Activated T-helper 1 cell treated with anti-CD3 and anti-CD28 coated beads, Interleukin-12 subunit alpha, Interleukin-12 subunit beta, Interleukin-2, Interleukin-4 antibody, amounts not matched to agents 30 ng/mL and 10 ng/mL and 1 ng/mL, durations not matched to agents 14 hours and 24 hours and 36 hours (primary cell): ENCODE measurements around the gene AVL9. TPM values are rescaled to one million over a fixed set of nuclear protein-coding genes. Genes with fewer than 3 reads are reported as not detected.
"Not testable (repeated sequence)": the region's sequence is repeated elsewhere in the genome, so short reads cannot be mapped to it uniquely, and the experiment has no call there.

Experiments used
- DNase-seq: peaks from one replicate; pipeline ENCODE4 v3.0.0; 2021; ENCODE audit warnings: low spot score
- H3K27ac Mint-ChIP-seq: one replicate; pipeline ENCODE4 v1.8.0; 2021; ENCODE audit warnings: mild to moderate bottlenecking, mixed read lengths
- H3K27me3 Mint-ChIP-seq: one replicate; pipeline ENCODE4 v1.8.0; 2022; ENCODE audit warnings: mild to moderate bottlenecking, moderate library complexity, mixed read lengths; ENCODE audit not compliant: insufficient read depth
- H3K36me3 Mint-ChIP-seq: one replicate; pipeline ENCODE4 v1.8.0; 2021; ENCODE audit warnings: low read depth, mixed read lengths
- H3K4me1 Mint-ChIP-seq: one replicate; pipeline ENCODE4 v1.8.0; 2021; ENCODE audit warnings: low read depth, mixed read lengths
- H3K4me3 Mint-ChIP-seq: one replicate; pipeline ENCODE4 v1.8.0; 2021; ENCODE audit warnings: mild to moderate bottlenecking, moderate library complexity, mixed read lengths
- H3K9me3 Mint-ChIP-seq: one replicate; pipeline ENCODE4 v1.8.0; 2021; ENCODE audit warnings: mixed read lengths
- intact Hi-C: fragments of 100-400 bp; cut with micrococcal nuclease; formaldehyde crosslinking; loops from one replicate; pipeline ENCODE4 v1.15.1; 2024
- total RNA-seq: library from RNA; stranded (reverse); gene quantifications from 2 replicates; pipeline ENCODE4 v1.2.3, GENCODE V29; 2022

Gene AVL9
- total RNA-seq, 1 donor from 2014 or later: 50.6 TPM

DNA sequence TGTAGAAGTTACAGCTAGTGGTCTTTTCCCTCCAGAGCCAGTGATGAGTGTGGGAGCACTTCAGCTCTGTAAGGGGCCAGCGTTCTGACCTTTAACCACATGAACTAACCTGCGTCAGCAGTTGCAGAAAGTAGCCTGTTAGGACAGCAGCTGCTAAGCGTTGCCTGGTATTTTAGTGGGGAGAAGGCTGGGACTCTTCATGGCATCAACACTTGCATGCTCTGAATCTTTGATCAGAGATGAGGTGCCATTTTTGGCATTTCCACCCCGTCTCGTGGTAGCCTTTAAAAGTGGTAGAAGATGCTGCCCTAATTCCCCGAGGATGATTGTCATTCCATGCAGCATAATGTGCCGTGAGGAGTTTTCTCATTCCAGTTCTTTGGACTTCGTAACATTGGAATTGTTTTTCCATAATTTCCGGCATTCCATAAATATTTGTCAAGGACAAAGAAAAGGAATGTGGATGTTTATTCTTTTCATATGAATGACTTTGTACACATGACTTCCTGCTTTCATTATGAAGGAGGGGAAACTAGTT lies 92.2 kb downstream of the AVL9 start:
- H3K4me1 Mint-ChIP-seq: peaks cover 26% of the 10 kb centered on the region
- DNase-seq: no peak
- peaks cover 23% of the 10 kb centered on the region for H3K36me3 Mint-ChIP-seq
- peak overlapping the region; percentile 40 for H3K27ac Mint-ChIP-seq
- H3K27me3 Mint-ChIP-seq: no peaks in the 10 kb centered on the region
- H3K4me3 Mint-ChIP-seq: no peak overlapping the region
- no peaks in the 10 kb centered on the region for H3K9me3 Mint-ChIP-seq
- intact Hi-C loops: no loop called here

DNA sequence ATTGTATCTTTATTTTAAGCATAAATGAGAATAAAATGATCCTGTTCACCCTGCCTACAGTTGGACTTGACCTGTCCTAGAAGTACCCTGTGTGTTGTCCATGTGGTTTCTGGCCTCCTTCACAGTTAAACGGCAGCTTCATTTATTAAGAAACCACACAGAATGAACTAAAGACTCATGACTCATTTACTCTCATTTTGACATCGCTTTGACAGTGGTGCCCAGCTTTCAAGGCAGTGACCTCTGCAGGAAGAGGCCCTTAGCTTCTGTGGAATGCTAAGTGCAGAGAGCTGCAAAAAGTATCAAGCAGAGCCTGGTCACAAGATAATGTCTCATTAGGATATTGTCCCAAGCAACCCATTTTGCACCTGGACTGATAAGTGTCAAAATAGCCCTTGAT lies 93.4 kb downstream of the AVL9 start:
- H3K27me3 Mint-ChIP-seq: no peaks in the 10 kb centered on the region
- no peak for DNase-seq
- peak overlapping the region; percentile 30 for H3K4me3 Mint-ChIP-seq
- H3K36me3 Mint-ChIP-seq: peaks cover 16% of the 10 kb centered on the region
- peaks cover 26% of the 10 kb centered on the region for H3K4me1 Mint-ChIP-seq
- H3K27ac Mint-ChIP-seq: peak overlapping the region; percentile 71
- intact Hi-C loops: loop anchor here (1.0 kb wide), 1 partner anchor 93 kb away; the partner anchor contains the start of gene AVL9
- no peaks in the 10 kb centered on the region for H3K9me3 Mint-ChIP-seq

DNA sequence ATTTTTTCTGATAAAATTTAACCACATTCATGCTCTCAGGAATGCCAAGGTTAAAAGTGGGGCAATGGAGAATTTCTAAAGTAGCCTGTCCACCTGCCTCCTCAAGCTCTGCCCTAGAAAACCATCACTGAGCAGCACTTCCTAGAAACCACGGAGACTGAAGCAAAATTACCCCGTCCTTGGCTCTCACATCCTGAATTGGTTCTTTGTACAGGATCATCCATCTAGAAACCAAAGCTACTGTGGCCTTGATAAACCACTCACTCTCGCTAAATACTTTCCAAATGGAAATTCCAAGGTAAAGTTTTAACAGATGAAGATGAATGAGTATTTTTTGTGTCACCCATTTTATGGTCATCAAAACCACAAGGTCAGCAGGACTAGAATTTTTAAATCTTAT lies 96.6 kb downstream of the AVL9 start:
- Mint-ChIP-seq H3K27me3 (no peaks in the 10 kb centered on the region), H3K4me1 (peaks cover 22% of the 10 kb centered on the region), H3K9me3 (no peaks in the 10 kb centered on the region), H3K27ac (no peak overlapping the region), H3K4me3 (no peak overlapping the region), H3K36me3 (peaks cover 8% of the 10 kb centered on the region)
- intact Hi-C loops: no loop called here
- DNase-seq: no peak

DNA sequence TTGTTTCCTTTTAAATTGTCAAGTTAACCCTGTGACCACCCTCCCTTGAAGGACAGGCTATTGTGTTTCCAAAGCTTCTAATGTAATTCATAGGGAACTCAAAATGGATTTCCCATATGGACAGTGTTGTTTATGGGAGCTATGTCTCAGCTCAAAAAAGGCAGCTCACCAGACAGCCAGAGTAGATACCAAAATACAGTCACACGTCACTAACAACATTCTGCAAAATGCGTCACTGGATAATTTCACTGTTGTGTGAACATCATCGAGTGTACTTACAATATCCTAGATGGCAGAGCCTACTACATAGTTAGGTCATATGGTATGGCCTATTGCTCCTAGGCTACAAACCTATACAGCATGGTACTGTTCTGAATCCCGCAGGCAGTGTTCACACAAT lies 97.4 kb downstream of the AVL9 start:
- Mint-ChIP-seq H3K9me3 (no peaks in the 10 kb centered on the region), H3K36me3 (peaks cover 1% of the 10 kb centered on the region), H3K4me3 (no peak overlapping the region), H3K27me3 (no peaks in the 10 kb centered on the region), H3K27ac (no peak overlapping the region), H3K4me1 (peaks cover 17% of the 10 kb centered on the region)
- intact Hi-C loops: no loop called here
- no peak for DNase-seq

DNA sequence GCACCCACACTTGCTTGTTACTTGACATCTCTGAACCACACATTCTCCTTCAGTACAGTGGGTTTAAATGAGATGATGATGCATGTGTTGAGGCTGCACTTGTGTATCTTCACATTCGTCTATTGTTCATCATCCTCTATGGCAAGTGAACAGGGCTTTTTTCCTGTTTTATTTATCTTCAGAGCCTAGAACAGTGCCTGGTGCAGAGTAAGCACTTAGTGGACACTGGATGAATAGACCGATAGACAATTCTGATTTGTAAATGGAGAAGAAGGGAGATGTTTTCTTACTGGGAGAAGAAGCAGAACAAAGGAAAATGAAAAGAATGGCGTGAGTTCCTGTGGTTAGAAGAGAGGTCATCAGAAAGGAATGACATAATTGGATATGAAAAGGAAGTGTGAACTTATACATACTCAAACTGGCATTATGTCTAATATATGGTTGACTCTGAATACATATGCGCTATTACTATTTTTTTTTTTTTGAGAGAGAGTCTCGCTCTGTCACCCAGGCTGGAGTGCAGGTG lies 99.7 kb downstream of the AVL9 start:
- intact Hi-C loops: no loop called here
- Mint-ChIP-seq H3K36me3 (no peaks in the 10 kb centered on the region), H3K27me3 (peaks cover 1% of the 10 kb centered on the region), H3K9me3 (peaks cover 4% of the 10 kb centered on the region), H3K27ac (no peak overlapping the region), H3K4me1 (no peaks in the 10 kb centered on the region), H3K4me3 (no peak overlapping the region)
- no peak for DNase-seq

DNA sequence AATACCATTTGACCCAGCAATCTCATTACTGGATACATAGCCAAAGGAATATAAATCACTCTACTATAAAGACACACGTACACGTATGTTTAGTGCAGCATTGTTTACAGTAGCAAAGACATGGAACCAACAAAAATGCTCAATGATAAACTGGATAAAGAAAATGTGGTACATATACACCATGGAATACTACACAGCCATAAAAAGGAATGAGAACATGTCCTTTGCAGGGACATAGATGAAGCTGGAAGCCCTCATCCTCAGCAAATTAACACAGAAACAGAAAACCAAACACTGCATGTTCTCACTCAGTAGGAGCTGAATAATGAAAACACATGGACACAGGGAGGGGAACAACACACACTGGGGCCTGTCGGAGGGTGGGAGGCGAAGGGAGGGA lies 105.9 kb downstream of the AVL9 start:
- DNase-seq, H3K4me1 Mint-ChIP-seq, H3K27ac Mint-ChIP-seq, intact Hi-C loops, H3K27me3 Mint-ChIP-seq, H3K36me3 Mint-ChIP-seq, H3K9me3 Mint-ChIP-seq, H3K4me3 Mint-ChIP-seq: not testable (repeated sequence)

DNA sequence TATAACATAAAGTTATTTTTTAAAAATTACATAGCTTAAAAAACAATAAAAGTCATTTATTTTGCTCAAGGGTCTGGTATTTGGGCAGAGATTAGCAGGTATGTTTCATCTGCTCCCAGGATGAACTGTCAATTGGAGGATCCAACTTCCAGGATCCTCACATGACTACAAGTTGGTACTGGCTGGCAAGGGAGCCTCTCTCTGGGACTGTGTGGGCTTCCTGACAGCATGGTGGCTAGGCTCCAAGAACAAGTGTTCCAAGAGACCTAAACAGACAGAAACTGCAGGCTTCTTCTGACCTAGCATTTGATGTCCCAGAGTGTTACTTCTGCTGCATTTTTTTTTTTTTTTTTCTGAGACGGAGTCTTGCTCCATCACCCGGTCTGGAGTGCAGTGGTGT lies 107.2 kb downstream of the AVL9 start:
- H3K27me3 Mint-ChIP-seq: peaks cover 1% of the 10 kb centered on the region
- H3K4me1 Mint-ChIP-seq: no peaks in the 10 kb centered on the region
- no peaks in the 10 kb centered on the region for H3K36me3 Mint-ChIP-seq
- H3K4me3 Mint-ChIP-seq: no peak overlapping the region
- intact Hi-C loops: no loop called here
- no peak overlapping the region for H3K27ac Mint-ChIP-seq
- no peak for DNase-seq
- peaks cover 8% of the 10 kb centered on the region for H3K9me3 Mint-ChIP-seq

DNA sequence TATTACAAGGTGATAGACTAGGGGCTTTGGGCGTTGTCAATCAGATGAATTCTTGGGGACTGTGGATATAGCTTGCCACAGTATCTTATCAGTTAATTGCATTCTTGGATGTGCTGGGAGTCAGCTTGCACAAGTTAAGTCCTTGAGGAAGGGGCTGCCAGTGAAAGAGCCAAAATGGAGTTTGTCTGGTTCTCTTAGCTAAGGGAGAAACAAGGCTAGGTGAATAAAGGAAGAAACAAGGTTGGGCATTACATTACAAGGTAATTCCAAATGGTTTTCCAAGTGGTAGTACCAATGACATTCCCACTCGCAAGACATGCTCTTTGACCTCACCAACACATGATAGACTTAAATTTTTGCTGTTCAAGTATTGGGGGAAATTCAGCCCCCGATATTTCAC lies 108.2 kb downstream of the AVL9 start:
- intact Hi-C loops, H3K27ac Mint-ChIP-seq, H3K36me3 Mint-ChIP-seq, H3K9me3 Mint-ChIP-seq, DNase-seq, H3K27me3 Mint-ChIP-seq, H3K4me3 Mint-ChIP-seq, H3K4me1 Mint-ChIP-seq: not testable (repeated sequence)

DNA sequence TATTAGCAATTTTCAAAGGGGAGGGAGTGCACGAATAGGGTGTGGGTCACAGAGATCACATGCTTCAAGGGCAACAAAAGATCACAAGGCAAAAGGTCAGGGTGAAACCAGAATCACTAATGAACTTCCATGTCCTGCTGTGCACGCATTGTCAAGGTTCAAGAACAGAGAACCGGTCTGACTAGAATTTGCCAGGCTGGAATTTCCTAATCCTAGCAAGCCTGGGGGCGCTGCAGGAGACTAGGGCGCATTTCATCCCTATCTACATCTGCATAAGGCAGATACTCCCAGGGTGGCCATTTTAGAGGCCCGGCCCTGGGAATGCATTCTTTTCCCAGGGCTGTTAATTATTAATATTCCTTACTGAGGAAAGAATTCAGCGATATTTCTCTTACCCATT lies 108.8 kb downstream of the AVL9 start:
- H3K36me3 Mint-ChIP-seq, H3K9me3 Mint-ChIP-seq, H3K27me3 Mint-ChIP-seq, H3K4me3 Mint-ChIP-seq, H3K27ac Mint-ChIP-seq, intact Hi-C loops, DNase-seq, H3K4me1 Mint-ChIP-seq: not testable (repeated sequence)

DNA sequence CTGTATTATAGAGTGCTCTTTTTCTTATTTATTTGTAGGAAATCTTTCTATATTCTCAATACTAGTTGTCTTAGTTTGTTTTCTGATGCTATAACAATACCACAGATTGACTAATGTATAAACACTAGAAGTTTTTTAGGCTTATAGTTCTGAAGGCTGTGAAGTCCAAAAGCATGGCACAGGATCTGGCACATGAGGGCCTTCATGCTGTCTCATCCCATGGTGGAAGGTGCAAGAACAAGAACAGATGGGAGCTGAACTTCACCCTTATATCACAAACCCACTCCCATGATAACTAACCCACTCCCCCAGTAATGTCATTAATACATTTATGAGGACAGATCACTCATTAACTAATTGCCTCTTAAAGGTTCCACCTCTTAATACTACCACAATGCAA lies 109.7 kb downstream of the AVL9 start:
- no peak for DNase-seq
- Mint-ChIP-seq H3K4me3 (no peak overlapping the region), H3K36me3 (no peaks in the 10 kb centered on the region), H3K9me3 (peaks cover 4% of the 10 kb centered on the region), H3K27ac (no peak overlapping the region), H3K27me3 (peaks cover 2% of the 10 kb centered on the region), H3K4me1 (no peaks in the 10 kb centered on the region)
- intact Hi-C loops: no loop called here

DNA sequence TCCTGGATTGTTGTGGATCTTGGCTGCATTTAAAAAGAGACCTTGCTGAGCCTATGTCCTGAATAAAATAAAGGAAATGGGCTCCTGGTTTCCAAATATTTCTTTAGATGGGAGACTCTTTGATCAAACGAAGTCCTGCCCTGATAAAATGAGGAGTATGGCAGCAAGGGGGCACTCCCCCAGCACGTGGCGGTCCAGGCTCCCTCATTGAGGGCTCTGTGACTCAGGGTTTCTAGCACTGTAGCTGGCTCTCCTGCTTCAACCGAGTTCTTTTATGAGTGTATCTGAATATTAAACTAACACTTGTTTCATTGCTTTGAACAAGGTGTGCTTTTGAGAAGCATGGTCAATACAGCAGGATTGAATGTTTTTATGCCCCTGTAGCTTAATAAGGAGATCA lies 114.2 kb downstream of the AVL9 start:
- H3K27ac Mint-ChIP-seq: no peak overlapping the region
- DNase-seq: no peak
- no peak overlapping the region for H3K4me3 Mint-ChIP-seq
- H3K27me3 Mint-ChIP-seq: peaks cover 2% of the 10 kb centered on the region
- H3K4me1 Mint-ChIP-seq: no peaks in the 10 kb centered on the region
- no peaks in the 10 kb centered on the region for H3K36me3 Mint-ChIP-seq
- H3K9me3 Mint-ChIP-seq: peaks cover 2% of the 10 kb centered on the region
- intact Hi-C loops: no loop called here

DNA sequence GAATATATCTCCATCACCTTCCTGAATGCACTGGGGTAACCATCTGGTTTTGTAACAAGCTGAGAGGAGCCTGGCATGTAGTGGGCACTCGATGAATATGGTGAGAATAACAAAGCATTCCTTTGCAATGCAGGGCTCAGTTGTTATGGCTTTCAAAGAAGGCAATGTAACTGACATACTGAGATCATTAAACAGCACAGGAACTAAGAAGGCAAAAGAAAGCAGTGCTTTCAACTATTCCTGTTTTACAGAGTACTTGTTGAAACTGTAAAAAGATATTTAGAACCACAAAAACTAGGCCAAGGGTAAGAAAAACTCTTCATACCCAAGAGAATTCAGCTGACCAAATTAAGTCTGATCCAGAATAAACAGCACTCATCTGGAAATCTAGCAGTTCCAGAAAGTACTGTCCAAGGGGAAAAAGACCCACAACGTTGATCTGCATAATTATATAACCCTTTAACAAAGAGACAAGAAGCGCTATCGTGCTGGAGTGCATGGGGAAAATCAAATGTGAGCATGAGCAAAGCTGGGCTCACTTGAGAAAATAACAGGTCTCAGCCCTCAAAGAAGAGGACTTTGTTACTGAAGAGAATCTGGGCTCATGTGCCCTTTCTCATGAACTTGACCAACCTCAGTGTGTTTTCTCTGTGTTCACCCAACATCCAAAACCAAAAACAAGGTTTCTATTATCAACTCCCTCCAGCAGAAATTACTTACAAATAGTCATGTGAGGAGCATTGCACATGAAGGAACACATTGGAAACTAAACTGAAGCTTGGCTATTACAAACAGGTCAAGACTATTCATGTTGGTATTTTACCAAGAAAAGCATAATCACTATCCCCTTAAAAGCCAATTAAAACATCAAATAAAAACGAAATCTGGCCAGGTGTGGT lies 116.2 kb downstream of the AVL9 start:
- Mint-ChIP-seq H3K4me1 (no peaks in the 10 kb centered on the region), H3K27ac (no peak overlapping the region), H3K4me3 (no peak overlapping the region)

DNA sequence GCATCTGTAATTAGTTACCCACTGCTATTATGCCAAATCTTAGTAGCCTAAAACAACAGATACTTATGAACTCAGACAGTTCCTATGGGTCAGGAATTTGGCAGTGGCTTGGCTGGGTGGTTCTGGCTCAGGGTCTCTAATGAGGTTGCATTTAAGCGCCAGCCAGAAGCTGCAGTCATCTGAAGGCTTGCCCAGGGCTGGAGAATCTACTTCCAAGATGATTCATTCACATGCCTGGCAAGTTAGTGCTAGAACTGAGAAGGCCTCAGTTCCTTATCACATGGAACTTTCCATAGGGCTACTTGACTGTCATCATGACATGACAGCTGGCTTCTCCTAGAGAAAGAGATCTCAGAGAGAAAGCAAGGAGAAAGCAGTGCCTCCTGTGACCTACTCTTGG lies 121.3 kb downstream of the AVL9 start:
- Mint-ChIP-seq H3K9me3 (no peaks in the 10 kb centered on the region), H3K36me3 (no peaks in the 10 kb centered on the region), H3K27ac (no peak overlapping the region), H3K4me3 (no peak overlapping the region), H3K4me1 (no peaks in the 10 kb centered on the region), H3K27me3 (peaks cover 7% of the 10 kb centered on the region)
- no peak for DNase-seq
- intact Hi-C loops: no loop called here

More for the DNA sequence above, 116.2 kb downstream of the AVL9 start:
- intact Hi-C loops: no loop called here
- no peak for DNase-seq
- Mint-ChIP-seq H3K9me3 (no peaks in the 10 kb centered on the region), H3K36me3 (no peaks in the 10 kb centered on the region), H3K27me3 (peaks cover 2% of the 10 kb centered on the region)
